MM.1S (cell line): ENCODE data around the gene TSGA10.

ENCODE experiments used
- DNase-seq: peaks from one replicate; pipeline ENCODE4 v3.0.0-alpha.2; 2015
- H2AFZ ChIP-seq: fragments of 300-600 bp; sonication (generic); 2 replicates; pipeline ENCODE4 v1.6.0; 2016; ENCODE audit warnings: antibody characterized with exemption, low read length
- H3F3A ChIP-seq: fragments of 300-600 bp; sonication (generic); 2 replicates; pipeline ENCODE4 v1.6.1; 2016; ENCODE audit warnings: mild to moderate bottlenecking, antibody characterized with exemption, low read length, moderate library complexity, mixed read lengths; ENCODE audit not compliant: insufficient read depth
- H3K27ac ChIP-seq: fragments of 300-600 bp; sonication (generic); 2 replicates; pipeline ENCODE4 v1.5.1; 2016; ENCODE audit warnings: mild to moderate bottlenecking, low read length
- H3K27me3 ChIP-seq: fragments of 300-600 bp; sonication (generic); replicated peaks from 2 replicates; pipeline ENCODE4 v1.6.0; 2016; ENCODE audit warnings: low read length; ENCODE audit not compliant: insufficient read depth
- H3K36me3 ChIP-seq: fragments of 300-600 bp; sonication (generic); replicated peaks from 2 replicates; pipeline ENCODE4 v1.6.1; 2016; ENCODE audit warnings: mild to moderate bottlenecking, low read length, mixed read lengths; ENCODE audit not compliant: insufficient read depth
- H3K4me1 ChIP-seq: fragments of 300-600 bp; sonication (generic); 2 replicates; pipeline ENCODE4 v1.6.1; 2016; ENCODE audit warnings: low read length, mixed read lengths
- H3K4me2 ChIP-seq: fragments of 300-600 bp; sonication (generic); 2 replicates; pipeline ENCODE4 v1.6.0; 2016; ENCODE audit warnings: low read depth, low read length
- H3K4me3 ChIP-seq: fragments of 300-600 bp; sonication (generic); 2 replicates; pipeline ENCODE4 v1.5.1; 2016; ENCODE audit warnings: low read length, mixed read lengths
- H3K79me2 ChIP-seq: fragments of 300-600 bp; sonication (generic); 2 replicates; pipeline ENCODE4 v1.6.1; 2016; ENCODE audit warnings: mixed run types, low read length, mixed read lengths
- H3K9ac ChIP-seq: fragments of 300-600 bp; sonication (generic); 2 replicates; pipeline ENCODE4 v1.6.1; 2016; ENCODE audit warnings: low read length, mixed read lengths
- H3K9me2 ChIP-seq: fragments of 300-600 bp; sonication (generic); replicated peaks from 2 replicates; pipeline ENCODE4 v1.6.1; 2016; ENCODE audit warnings: mild to moderate bottlenecking, low read length, mixed read lengths; ENCODE audit not compliant: insufficient read depth
- H3K9me3 ChIP-seq: fragments of 300-600 bp; sonication (generic); replicated peaks from 2 replicates; pipeline ENCODE4 v1.6.1; 2016; ENCODE audit warnings: mild to moderate bottlenecking, low read length, mixed read lengths; ENCODE audit not compliant: insufficient read depth
- H4K20me1 ChIP-seq: fragments of 300-600 bp; sonication (generic); 2 replicates; pipeline ENCODE4 v1.6.1; 2016; ENCODE audit warnings: mild to moderate bottlenecking, low read length, moderate library complexity, mixed read lengths; ENCODE audit not compliant: insufficient read depth
- EZH2 ChIP-seq: fragments of 300-600 bp; sonication (generic); optimal IDR thresholded peaks from 2 replicates; pipeline ENCODE3; 2017; ENCODE audit warnings: low read depth, mild to moderate bottlenecking, antibody characterized with exemption, low read length, mixed read lengths
- EZH2phosphoT487 ChIP-seq: fragments of 300-600 bp; sonication (generic); IDR thresholded peaks from 2 replicates; pipeline ENCODE4 v1.6.1; 2018; ENCODE audit warnings: antibody characterized with exemption, low read length
- TF ChIP-seq, protein P1 (sequence below): fragments of 300-600 bp; sonication (generic); IDR thresholded peaks from 2 replicates; pipeline ENCODE4 v1.5.1; 2016; ENCODE audit warnings: antibody characterized with exemption, low read length, mixed read lengths

TSGA10 gene

DNA sequence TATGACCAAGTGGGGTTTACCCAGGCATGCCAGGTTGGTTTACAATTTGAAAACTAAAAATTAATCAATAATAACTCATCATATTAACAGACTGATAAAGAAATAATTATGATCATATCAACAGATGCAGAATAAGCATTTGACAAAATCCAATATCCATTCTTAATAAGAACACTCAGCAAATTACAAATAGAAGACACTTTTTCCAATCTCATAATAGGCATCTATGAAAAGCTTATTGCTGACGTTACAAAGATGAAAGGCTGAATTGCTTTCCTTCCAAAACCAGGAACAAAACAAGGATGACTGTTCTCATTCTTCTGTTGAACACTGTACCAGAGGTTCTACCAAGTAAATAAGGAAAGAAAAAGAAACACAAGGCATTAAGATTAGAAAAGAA is 68.4 kb downstream of the TSGA10 start:
- Histone ChIP-seq H3K27ac (no peak overlapping the region), H3K4me3 (no peak overlapping the region), H3K9me2 (no peaks in the 10 kb centered on the region), H2AFZ (no peak overlapping the region), H3K79me2 (no peaks in the 10 kb centered on the region), H3K36me3 (no peaks in the 10 kb centered on the region), H3K4me2 (no peak overlapping the region), H3K9me3 (no peaks in the 10 kb centered on the region), H3K9ac (no peak overlapping the region), H4K20me1 (no peaks in the 10 kb centered on the region), H3K4me1 (peaks cover 14% of the 10 kb centered on the region), H3K27me3 (peaks cover 19% of the 10 kb centered on the region), H3F3A (0 out of 2 replicates have a peak, but pooled peaks cover 5% of the 10 kb centered on the region)
- TF ChIP-seq EZH2phosphoT487 = no peak
- TF ChIP-seq, protein P1, sequence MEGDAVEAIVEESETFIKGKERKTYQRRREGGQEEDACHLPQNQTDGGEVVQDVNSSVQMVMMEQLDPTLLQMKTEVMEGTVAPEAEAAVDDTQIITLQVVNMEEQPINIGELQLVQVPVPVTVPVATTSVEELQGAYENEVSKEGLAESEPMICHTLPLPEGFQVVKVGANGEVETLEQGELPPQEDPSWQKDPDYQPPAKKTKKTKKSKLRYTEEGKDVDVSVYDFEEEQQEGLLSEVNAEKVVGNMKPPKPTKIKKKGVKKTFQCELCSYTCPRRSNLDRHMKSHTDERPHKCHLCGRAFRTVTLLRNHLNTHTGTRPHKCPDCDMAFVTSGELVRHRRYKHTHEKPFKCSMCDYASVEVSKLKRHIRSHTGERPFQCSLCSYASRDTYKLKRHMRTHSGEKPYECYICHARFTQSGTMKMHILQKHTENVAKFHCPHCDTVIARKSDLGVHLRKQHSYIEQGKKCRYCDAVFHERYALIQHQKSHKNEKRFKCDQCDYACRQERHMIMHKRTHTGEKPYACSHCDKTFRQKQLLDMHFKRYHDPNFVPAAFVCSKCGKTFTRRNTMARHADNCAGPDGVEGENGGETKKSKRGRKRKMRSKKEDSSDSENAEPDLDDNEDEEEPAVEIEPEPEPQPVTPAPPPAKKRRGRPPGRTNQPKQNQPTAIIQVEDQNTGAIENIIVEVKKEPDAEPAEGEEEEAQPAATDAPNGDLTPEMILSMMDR = no peak
- TF ChIP-seq EZH2 = no peak
- no peak for DNase-seq

DNA sequence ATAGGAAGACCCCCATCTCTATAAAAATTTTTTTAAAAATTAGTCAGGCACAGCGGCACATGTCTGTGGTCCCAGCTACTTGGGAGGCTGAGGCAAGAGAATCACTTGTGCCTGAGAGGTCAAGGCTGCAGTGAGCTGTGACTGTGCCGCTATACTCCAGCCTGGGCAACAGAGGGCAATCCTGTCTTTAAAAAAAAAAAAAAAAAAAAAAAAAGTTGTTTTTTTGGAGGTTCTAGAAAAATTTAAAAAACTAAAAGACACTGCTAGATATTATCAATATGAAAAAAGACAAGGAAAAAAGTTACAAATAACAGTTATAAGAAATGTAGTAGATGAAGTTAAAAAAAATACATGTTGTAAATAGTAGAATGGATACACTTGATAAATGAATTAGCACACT is 69.3 kb downstream of the TSGA10 start:
- peak; percentile 15 for DNase-seq
- no peaks in the 10 kb centered on the region for H3K9me3 ChIP-seq
- H3F3A ChIP-seq = 0 out of 2 replicates have a peak, but pooled peaks cover 5% of the 10 kb centered on the region

DNA sequence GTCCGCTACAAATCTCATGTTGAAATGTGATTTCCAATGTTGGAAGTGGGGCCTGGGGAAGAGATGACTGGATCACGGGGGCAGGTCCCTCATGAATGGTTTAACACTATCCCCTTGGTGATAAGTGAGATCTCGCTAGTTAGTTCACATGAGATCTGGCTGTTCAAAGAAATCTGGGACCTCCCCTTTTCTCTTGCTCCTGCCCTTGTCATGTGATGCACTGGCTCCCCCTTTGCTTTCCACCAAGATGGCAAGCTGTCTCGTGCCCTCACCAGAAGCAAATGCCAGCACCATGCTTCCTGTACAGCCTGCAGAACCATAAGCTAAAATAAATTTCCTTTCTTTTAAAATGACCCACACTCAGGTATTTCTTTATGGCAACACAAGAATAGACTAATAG is 70.5 kb downstream of the TSGA10 start:
- no peak overlapping the region for H3K9ac ChIP-seq
- H3K36me3 ChIP-seq = no peaks in the 10 kb centered on the region
- no peak overlapping the region for H3K4me2 ChIP-seq
- TF ChIP-seq, protein P1 = no peak
- TF ChIP-seq EZH2 (no peak), EZH2phosphoT487 (no peak)
- no peak overlapping the region for H3K27ac ChIP-seq
- no peak overlapping the region for H2AFZ ChIP-seq
- H3K79me2 ChIP-seq = no peaks in the 10 kb centered on the region
- peaks cover 14% of the 10 kb centered on the region for H3K4me1 ChIP-seq
- no peak for DNase-seq
- H4K20me1 ChIP-seq = no peaks in the 10 kb centered on the region
- H3K4me3 ChIP-seq = no peak overlapping the region
- no peaks in the 10 kb centered on the region for H3K9me2 ChIP-seq
- no peaks in the 10 kb centered on the region for H3K9me3 ChIP-seq
- H3F3A ChIP-seq = 0 out of 2 replicates have a peak, but pooled peaks cover 5% of the 10 kb centered on the region
- H3K27me3 ChIP-seq = peaks cover 14% of the 10 kb centered on the region

More for the DNA sequence above, 69.3 kb downstream of the TSGA10 start:
- no peak overlapping the region for H3K27ac ChIP-seq
- peaks cover 19% of the 10 kb centered on the region for H3K27me3 ChIP-seq
- H3K4me2 ChIP-seq = no peak overlapping the region
- no peaks in the 10 kb centered on the region for H4K20me1 ChIP-seq
- no peak for TF ChIP-seq EZH2phosphoT487
- TF ChIP-seq, protein P1 = peak; percentile 25; the same call in 1 of the 2 replicates
- no peak overlapping the region for H2AFZ ChIP-seq
- H3K4me3 ChIP-seq = no peak overlapping the region
- no peaks in the 10 kb centered on the region for H3K9me2 ChIP-seq
- H3K4me1 ChIP-seq = peaks cover 14% of the 10 kb centered on the region
- no peaks in the 10 kb centered on the region for H3K36me3 ChIP-seq
- no peak overlapping the region for H3K9ac ChIP-seq
- no peaks in the 10 kb centered on the region for H3K79me2 ChIP-seq
